Hindlimb muscle (tissue), 1 donor: ENCODE measurements around the gene ENGASE. TPM values are rescaled to one million over a fixed set of nuclear protein-coding genes. Genes with fewer than 3 reads are reported as not detected.
A peak's percentile ranks its signal among the peaks of the same experiment; 100 is the strongest.

Experiments
- DNase-seq: peaks from one replicate; pipeline ENCODE4 v3.0.0-alpha.2; 2013
- polyA plus RNA-seq: library from polyadenylated mRNA; unstranded; fragments of 120-200 nt; gene quantifications from one replicate; pipeline ENCODE4 v1.2.1, GENCODE V29; 2013; ENCODE audit not compliant: insufficient read length

ENGASE gene
- polyA plus RNA-seq, 1 donor: 21.9 TPM

DNA sequence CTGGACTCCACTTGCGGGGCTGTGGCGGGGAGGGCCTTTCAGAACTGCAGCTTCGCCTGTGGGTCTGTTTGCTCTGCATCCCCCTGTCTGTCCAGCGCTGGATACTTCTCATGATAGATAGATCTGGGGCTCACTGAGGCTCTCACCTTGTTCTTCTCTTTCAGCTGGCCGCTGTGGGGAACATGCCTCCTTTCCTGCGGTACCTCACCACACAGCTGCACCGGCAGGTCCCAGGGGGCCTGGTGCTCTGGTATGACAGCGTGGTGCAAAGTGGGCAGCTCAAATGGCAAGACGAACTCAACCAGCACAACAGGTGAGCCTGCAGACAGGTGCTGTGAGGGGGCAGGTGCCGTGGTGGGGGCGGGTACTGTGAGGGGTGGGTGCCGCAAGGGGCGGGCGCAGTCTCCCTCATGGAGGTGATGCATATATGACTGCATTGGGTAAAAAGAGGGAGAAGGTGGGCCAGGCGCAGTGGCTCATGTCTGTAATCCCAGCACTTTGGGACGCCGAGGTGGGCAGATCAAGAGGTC, 6.2 kb downstream of the ENGASE start:
- DNase-seq: no peak

DNA sequence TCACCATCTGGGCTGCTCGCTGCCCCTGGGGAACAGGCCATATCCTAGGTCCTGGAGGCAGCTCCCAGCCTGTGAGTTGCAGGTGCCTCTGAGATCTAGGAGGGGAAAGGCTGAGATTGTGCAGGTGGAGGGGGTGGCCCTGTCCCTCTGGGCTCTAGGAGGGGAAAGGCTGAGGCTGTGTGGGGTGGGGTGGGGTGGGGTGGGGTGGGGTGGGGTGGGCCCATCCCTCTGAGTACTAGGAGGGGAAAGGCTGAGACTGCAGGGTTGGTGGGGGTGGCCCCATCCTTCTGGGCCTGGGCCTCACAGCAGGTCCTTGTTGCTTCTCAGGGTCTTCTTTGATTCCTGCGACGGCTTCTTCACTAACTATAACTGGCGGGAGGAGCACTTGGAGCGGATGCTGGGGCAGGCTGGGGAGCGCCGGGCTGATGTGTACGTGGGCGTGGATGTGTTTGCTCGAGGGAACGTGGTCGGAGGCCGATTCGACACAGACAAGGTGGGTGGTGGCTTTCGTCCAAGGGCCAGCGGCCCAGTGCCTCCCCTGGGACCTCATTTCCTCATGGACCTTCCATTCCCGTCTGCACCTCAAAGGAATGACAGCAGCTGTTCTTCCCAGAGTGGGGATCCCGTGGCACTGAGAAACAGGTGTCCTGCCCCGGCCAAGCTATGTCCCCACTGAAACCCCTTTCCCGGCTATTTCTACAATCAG, 7.1 kb downstream of the ENGASE start:
- DNase-seq: no peak

DNA sequence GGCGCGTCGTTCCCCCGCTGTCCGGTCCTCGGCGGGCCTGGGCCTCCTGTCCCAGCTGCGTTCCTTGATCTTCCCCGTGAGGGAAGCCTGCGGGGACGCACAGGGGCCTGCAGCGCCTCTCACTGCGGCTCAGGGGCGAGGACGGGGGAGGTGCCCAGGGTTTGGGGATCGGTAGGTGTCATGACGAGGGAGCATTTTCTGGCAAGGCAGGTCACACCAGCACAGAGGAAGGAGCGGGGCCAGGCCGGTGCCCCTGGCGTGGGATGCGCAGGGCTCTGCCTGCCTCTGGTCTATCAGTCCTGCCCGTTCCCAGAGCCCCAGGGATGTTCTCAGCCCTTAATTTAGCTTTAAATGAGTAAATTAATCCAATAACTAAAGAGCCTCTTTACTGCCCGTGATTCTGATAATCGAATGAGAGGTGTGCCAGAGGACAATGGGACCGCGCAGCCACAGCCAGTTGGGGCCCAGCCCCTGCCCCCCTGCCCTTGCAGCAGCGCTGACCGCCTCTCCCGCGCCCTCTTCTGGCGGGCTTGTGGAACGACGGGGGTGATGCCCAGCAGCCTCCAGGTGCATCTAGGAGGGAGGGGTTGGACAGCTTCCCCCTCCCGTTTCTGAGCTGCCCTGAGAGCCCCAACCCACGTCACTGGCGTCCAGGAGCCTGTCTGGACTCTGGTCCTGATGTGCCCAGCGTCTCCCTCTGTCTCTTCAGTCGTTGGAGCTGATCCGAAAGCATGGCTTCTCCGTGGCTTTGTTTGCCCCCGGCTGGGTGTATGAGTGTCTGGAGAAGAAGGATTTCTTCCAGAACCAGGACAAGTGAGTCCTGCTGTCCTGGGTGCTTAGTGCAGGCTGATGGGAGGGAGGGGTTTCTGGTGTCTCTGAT, 7.9 kb downstream of the ENGASE start:
- DNase-seq: peak; percentile 38

- no peak for DNase-seq
These were observed 8.8 kb downstream of the ENGASE start for GRCh38 chr17:79083191-79083971.

DNA sequence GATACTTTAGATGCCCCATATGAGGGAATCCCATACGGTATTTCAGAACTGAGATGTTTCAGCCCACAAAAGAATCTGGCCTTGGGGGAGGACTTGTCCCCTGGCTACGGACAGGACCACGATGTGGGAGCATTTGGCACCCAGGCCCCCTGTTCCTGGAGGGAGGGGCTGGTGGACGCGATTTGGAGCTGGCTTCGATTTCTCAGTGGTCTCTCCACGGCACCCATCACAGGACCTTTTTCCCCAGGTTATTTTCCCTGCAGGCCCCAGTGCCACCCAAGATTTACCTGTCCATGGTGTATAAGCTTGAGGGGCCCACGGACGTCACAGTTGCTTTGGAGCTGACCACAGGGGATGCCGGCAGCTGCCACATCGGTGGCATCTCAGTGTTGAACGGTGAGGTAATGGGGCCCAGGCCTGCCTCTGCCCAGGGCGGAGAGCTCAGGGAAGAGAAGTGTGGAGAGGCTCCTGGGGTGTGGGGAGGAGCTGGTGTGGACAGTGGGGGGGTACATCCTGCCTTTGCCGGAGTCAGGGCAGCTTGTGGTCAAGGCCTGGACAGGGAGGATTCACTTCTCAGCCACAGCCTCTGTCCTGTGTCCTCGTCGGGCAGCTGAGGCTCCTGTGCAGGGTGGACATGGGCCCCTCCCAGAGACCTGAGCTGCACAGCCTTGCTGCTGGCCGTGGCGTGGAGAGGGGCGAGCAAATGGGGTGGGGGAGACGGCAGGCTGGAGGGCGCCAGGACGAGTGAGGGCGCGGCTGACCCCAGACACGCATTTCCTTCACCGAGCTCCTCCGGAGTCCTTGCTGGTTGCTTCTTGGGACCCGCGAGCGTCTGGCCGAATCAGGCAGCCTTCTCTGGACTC, 9.9 kb downstream of the ENGASE start:
- no peak for DNase-seq

DNA sequence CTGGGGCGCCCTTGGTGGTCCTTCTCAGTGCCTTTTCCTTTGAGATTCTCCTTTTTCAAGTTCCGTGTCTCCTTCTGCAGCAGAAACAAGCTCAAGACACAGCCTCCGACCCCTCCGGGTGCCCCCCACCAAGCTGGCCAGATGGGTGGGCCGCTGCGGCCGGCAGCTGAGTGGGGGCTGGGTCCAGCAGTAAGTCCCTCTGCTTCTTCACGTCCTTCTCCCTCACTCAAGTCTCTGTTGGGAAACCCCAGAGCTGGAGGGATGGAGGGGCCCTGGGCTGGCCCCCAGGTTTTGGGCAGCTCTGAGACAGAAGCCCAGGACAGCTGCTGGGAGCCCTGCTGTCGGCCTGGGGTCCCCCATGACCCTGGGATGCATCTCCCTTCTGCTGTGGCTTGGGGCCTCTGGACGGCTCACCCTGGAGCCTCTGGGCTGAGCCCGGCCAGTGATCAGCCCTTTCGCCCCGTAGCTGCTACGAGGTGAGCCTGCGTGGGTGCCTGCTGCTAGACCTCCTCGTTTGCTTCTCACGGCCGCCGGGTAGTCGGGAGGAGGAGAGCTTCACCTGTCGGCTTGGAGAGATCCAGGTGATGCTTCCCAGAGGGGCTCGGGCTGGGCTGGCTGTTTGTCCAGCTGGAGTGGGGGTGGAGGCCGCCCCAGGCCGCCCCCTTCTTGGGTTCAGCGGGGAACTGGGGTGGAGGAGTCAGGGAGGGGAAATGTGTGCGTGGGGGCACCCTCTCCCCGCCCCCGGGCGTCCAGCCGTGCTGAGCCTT, 10.7 kb downstream of the ENGASE start:
- no peak for DNase-seq

DNA sequence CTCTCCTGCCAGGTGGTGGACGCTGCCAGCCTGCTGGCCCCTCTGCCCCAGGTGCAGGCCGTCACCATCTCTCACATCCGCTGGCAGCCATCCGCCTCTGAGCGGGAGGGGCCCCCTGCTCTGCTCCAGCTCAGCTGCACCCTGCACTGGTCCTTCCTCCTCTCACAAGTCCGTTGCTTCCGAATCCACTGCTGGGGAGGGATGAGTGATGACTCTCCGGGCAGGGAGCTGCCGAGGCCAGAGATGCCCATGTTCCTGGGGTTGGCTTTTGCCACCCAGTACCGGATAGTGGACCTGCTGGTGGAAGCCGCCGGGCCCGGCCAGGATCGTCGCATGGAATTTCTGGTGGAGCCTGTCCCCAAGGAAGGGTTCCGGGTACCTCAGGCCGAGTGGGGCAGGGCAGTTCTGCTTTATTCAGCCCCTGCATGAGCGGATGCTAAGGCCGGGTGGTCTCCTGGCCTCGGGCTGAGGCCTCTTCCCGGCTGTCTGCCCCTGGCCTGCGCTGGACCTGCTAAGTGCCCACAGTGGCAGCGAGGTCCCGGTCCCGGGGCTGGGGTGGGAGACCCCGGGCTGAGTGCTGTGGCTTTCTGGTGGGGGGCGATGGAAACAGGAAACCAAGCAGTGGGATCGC, 11.4 kb downstream of the ENGASE start:
- no peak for DNase-seq

GRCh38 chr17:79086609-79087427, 12.2 kb downstream of the ENGASE start:
- DNase-seq: no peak

GRCh38 chr17:79087428-79088143, 13.0 kb downstream of the ENGASE start:
- DNase-seq: peak; percentile 54

DNA sequence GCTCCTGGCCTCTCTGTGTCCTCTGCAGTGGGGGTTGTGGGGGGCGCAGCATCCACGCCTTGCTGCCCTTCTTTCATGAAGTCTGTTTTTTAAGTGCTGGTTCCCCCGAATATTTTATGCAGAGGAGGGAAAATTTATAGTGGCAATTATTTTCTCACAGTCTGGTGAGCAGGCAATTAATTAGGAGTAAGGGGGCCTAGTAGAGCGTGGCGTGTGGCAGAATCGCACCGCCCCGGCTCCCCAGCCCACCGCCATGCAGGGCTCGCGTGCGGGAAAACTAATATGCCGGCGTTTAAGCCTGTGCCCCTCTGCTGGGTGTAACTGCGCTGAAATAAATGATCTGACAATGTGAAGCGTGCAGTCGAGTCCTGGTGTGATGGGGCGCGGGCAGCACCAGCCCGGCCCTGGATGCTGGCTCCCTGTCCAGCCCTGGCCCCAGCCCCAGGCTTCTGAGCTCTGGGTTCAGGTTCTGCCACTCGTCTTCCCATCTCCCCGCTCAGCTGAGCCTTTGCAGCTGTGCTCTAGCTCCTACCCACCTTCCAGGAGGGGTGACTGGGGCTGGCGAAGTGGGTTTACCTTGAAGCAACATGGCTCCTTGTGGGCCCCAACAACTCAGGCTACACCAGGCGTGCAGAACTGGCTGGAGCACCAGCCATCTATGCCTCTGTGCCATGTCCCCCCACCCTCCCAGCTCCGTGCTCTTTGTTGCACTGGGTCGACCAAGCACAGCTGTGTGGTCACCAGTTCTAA, 13.8 kb downstream of the ENGASE start:
- no peak for DNase-seq

GRCh38 chr17:79088997-79089328, 14.3 kb downstream of the ENGASE start:
- DNase-seq: no peak

DNA sequence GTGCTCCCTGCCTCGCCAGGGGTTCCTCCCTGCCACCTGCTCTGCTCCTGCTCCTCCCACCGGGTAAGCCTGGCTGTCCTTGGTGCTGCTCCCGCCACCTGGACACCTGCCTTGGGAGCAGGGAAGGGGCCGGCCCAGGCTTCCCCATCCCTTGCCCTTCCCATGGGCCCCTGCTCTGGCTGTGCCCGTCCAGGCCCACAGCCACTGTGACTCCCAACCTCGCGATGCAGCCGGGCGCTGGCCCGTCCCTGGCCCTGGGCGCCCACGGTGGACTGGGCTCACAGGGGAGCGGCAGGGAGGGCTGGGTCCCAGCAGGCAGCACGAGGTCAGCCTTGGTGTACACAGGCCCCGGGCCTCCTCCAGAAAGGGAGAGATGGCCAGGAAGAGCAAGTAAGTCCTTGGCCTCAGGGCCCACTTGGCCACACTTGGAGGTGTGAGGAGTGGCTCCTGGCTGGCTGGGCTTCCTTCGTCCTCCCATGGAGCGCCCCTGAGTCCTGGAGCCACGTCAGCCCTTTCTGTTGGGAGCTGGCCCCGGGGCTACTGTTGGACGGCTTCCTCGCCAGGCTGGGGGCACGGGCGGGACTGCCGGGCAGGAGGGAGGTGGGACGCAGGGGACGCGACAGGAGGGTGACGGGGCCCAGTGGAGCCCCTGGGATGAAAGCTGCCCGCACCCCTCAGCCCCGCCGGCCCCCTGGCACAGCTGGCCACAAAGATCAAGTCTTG, 15.3 kb downstream of the ENGASE start:
- DNase-seq: no peak

GRCh38 chr17:79090443-79091225, 16.0 kb downstream of the ENGASE start:
- DNase-seq: peak; percentile 42

DNA sequence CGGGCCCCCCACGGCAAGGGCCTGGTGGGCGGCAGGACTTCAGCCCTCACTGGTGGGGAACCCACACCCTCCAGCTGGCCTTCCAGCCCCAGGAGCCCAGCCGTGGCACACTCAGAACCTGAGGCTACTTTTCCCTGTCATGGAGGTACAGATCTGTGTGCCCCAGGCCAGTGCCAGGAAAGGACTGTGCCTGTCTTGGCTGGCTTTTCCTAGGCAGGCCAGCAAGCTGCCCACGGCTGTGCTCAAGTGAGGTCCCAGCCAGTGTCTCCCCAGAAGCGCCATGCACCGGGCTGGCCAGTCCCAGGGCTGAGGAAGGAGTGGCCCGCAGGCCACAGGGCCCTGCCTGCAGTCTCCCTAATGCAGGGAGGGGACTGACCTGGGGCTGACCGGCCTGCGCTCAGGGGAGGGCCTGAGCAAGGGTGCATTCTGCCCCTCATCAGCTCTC, 16.6 kb downstream of the ENGASE start:
- no peak for DNase-seq

- no peak for DNase-seq
These were observed 17.9 kb downstream of the ENGASE start for GRCh38 chr17:79092567-79092966.

GRCh38 chr17:79093270-79093669, 18.6 kb downstream of the ENGASE start:
- no peak for DNase-seq

DNA sequence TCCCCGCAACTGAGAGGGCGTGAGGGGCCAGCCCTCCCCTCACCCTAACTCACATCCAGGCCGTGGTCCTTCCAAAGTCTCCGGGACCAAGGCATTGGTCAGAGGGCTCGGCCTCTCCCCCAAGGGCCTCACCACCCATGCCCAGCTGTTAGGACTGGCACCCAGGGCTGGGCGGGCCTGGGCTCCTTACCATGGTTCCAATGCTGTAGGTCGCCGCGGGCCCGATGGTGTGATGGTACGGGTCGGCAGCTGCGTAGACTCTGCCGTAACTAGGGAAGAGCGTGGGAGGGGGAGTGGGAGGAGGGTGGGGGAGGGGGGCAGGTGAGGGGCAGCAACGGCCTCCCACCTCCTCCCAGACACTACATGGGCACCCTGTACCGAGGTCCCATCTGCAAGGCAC, 19.6 kb downstream of the ENGASE start:
- DNase-seq: no peak
